Hippocampal formation (tissue), 2 donors: ENCODE data around the gene VTA1.
"Not testable (repeated sequence)": the region's sequence is repeated elsewhere in the genome, so short reads cannot be mapped to it uniquely, and the experiment has no call there.

Experiments used
- DNase-seq, 2 donors: peaks; one replicate each; lab custom pipeline; 2025; lab: John Stamatoyannopoulos, UW

Gene VTA1, protein sequence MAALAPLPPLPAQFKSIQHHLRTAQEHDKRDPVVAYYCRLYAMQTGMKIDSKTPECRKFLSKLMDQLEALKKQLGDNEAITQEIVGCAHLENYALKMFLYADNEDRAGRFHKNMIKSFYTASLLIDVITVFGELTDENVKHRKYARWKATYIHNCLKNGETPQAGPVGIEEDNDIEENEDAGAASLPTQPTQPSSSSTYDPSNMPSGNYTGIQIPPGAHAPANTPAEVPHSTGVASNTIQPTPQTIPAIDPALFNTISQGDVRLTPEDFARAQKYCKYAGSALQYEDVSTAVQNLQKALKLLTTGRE

DNA sequence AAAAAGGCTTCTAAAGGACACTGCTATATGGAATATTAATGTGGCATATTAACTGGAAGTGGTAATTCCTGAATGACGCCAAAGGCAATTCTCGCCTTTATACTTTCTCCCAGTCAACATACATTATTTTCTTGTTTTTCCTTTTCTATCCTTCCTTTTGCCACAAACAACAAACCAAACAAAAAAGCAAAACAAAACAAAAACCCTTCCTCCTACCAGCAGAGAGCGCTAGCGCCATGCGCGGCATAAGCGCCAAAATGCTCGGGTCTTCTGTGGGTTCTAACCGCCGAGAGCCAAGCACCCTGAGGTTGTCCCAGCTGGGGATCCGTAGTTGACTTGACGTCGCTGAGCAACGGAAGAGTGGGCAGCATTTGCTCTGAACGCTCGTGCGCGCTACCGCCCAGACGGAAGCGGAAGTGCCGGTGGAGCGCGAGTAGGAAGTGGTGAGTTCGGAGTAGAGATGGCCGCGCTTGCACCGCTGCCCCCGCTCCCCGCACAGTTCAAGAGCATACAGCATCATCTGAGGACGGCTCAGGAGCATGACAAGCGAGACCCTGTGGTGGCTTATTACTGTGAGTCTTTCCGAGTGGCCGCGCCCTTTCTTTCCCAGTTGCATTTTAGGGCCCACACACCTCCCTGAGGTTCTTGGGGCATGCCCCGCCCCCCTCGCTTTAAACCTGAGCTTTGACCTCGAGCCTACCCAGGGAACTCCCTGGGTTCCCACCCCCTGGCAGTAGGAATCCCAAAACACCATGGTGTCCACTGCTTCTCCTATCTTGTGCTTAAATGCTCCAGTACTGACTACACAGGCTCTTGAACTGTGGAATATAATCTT lies at the start of gene VTA1, which contains the start of gene NMBR:
TSS of gene VTA1 (plus strand) at position 436 of the 835 bp plus-strand sequence. CDS start at position 461, 25 bp downstream.
TSS of gene NMBR (minus strand) at position 295 of the 835 bp plus-strand sequence. CDS start 58,464 bp downstream, outside the sequence.
- DNase-seq, result peak; percentile 97 to 98

DNA sequence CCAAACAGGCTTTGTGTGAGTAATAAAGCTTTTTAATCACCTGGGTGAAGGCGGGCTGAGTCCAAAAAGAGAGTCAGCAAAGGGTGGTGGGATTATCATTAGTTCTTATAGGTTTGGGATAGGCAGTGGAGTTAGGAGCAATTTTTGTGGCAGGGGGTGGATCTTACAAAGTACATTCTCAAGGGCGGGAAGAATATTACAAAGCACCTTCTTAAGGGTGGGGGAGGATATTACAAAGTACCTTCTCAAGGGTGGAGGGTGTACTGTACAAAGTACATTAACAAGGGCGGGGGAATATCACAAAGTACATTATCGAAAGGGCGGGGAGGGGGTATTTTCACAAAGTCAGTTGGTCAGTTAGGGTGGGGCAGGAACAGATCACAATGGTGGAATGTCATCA lies 42.2 kb upstream of the VTA1 start:
- not testable (repeated sequence) for DNase-seq

DNA sequence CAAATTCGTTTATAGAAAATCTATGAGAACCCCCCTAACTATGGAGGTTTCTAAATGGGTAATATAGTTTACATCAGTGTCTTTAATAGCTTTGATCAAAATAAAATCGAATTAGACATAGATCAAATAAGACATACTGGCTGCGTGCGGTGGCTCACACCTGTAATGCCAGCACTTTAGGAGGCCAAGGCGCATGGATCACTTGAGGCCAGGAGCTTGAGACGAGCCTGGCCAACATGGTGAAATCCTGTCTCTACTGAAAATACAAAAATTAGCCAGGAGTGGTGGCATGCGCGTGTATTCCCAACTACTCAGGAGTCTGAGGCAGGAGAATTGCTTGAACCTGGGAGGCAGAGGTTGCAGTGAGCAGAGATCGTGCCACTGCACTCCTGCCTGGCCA lies 36.2 kb upstream of the VTA1 start:
- DNase-seq, result not testable (repeated sequence)

DNA sequence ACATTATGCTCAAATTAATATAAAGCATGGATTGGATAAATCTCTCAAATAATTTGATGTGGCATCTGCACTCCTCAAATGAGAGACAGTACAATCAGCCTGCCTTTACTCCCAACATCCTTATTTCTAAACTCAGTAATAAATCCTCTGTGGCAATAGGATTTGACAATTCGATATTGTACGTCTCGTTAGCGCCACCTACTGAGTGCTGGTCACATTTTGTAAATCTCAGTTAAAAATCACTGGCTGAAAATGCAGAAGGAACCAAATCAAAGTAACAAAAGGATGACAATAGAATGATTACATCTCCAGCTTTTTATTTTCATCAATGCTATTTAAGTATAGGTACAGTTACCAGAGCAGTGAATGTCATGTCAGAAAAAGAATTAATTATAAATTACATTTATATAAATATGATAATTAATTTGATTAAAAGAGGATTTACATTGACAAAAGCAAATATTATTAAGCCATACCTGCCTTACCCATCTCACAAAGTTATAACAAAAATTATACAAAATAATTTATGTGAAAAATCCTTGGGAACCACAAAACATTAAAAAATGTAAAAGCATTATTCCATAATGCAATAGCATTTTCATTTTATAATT lies 34.5 kb upstream of the VTA1 start:
- peak; percentile 34 to 49 for DNase-seq

DNA sequence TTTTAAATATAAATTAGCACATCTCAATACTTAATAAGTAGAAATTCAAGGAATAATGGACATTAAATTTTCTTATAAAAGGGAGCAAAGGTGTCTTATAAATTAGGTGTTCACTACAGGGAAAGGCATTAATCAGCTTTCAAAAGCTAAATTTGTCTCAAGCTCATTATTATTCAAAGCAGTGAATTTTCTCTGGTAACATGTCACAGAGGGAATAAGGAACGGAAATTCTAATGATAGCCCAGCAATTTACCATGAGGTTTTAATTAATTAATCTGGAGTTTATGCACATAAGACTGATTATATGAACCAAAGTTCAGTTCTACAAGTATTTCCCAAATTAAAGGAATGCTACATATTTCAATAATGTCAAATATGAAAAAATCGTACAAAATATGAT lies 29.7 kb upstream of the VTA1 start:
- no peak for DNase-seq

DNA sequence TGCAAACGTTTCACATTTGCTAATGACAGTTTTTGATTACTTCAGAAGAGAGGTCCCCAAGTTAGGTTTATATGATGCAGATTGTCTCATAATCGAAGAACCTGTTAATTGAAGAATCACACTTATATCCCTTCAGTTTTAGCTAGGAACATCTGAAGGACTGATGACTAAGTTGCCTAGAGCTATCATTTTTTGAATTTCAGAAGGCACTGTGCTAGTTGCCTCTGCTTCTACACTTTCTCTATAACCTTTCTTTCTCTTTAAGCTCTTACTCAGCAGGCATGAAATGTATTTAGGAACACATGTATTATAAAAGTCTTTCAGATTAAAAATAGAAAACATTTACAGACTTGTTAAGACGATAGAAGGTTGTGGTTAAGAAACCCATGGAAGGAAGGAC lies 28.7 kb upstream of the VTA1 start:
- DNase-seq, result no peak

DNA sequence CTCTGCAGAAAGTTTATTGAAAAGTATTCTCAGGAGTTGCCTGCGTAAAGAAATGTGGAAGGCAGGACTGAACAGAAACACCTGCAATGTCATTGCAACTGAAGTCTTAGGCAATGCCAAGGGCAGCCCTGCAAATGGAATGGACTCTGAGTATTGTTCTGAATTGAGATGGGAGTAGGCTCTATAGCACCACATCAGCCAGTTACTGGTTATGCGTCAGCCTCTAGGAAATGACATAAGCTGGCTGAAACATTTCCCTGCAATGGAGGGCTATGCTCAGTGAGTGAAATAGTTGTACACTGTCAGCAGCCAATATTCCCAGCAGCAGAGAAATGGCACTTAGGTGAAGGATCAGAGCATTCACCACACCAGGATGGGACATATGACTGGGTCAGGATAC lies 28.1 kb upstream of the VTA1 start:
- no peak for DNase-seq

DNA sequence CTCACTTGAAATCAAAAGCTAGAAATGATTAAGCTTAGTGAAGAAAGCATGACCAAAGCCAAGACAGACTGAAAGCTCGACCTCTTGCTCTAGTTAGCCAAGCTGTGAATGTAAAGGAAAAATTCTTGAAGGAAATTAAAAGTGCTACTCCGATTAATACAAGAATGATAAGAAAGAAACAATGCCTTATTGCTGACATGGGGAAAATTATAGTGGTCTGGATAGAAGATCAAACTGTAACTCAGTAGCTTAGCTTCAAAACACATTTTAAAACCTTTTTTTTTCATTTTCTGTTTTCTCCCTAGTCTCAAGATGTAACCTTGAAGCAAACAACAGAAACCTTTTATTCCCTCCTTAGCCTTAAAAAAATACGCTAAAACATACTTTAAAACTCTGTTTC lies 25.7 kb upstream of the VTA1 start:
- no peak for DNase-seq

DNA sequence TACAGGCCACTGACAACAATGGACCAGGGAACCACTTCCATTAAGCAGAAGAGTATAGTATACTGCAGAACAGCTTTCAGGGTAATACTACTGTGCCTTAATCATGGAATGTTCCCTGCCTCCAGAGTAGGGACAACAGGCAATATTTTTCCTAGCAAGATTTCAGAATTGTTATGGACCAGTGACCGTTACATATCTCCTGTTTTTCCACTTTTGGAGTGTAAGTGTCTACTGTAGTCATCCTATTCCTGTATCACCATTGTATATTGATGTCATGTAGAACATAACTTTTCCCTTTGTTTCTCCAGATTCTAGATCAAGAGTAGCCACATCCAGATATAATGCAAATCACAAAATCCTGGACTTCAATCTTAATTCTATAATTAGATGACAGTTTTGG lies 16.2 kb upstream of the VTA1 start:
- no peak for DNase-seq

DNA sequence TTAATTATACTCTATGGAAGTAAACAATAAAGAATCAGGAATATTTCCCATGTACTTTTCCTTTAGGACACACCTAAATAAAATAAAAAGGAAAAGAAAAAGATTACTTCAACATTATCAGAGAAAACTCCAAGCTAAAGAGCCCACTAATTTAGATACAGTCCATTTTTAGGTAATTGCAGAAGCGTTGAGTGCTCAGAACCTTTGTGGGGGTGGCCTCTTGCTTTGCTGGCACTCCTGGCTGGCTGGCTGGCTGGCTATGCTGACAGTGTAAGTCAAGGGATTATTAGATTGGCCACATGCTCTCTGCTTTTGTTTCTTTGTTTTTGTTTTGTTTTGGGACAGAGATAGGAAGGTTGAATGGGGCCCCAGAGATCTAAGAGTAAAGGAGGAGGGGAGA lies 14.4 kb upstream of the VTA1 start, which contains the start of gene GJE1:
TSS of gene GJE1 (plus strand) at position 301 of the 400 bp plus-strand sequence. CDS start 234 bp downstream, outside the sequence.
- no peak for DNase-seq

DNA sequence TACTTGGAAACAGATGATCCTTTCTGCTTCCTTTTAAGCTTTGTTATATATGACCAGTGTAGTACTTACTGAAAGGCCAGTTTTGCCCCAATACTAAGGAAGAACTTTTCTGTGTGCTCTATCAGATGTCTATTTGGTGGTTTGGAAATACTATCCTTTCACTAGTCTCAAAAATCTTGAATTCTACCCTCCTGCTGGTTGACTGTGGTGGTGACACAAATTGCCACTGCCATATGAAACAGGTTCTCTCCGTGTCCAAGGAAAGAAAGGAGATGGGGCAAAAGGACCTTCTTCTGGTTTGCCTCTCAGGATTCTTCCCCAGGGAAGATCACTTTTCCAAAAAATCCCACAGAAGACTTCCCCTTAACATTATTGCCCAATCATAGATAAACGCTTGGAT lies 8.2 kb upstream of the VTA1 start:
- DNase-seq, result no peak

DNA sequence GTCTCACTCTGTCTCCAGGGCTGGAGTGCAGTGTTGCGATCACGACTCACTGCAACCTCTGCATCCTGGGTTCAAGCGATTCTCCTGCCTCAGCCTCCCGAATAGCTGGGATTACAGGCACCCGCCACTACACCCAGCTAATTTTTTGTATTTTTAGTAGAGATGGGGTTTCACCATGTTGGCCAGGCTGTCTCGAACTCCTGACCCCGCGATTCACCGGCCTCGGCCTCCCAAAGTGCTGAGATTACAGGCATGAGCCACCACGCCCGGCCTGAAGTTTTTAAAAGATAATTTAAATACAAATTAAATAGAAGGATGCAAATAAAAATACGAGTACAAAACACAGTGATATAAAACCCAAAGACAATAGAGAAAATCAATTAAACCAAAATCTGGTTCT lies 5.5 kb upstream of the VTA1 start:
- not testable (repeated sequence) for DNase-seq

DNA sequence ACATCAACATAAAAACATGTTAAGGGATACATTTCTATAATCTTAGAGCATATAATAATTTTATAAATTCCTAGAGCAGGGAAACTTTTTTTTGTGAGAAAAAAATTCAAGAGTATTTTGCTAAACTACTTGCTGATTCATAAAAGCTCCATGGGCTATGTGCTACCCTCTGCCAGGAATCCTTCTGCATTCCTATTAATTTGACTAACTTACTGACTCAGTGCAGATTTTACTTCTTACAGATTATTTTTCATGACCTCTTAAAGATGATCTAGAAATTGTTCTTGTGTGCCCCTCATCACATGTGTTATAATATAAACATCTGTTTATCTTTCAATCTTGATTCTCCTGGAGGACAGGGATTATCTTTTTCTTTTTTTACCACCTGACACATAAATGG lies 5.7 kb downstream of the VTA1 start:
- DNase-seq, result no peak

DNA sequence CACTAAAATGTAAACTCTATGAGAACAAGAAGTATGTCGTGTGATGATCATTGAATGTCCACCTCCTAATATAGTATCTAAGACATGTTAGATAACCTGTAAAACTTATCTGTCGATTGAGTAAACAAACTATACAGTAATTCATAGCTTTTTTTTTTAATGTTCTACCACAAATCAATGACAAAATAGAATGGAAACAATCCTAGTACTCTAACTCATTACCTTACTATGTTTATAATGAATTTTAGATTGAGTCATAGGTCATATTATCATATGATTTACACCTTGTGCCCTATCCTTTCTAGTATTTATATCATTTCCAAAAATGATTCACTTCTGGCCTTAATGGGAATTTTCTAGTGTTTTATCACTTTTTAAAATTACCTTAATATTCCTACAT lies 6.1 kb downstream of the VTA1 start:
- DNase-seq, result no peak

DNA sequence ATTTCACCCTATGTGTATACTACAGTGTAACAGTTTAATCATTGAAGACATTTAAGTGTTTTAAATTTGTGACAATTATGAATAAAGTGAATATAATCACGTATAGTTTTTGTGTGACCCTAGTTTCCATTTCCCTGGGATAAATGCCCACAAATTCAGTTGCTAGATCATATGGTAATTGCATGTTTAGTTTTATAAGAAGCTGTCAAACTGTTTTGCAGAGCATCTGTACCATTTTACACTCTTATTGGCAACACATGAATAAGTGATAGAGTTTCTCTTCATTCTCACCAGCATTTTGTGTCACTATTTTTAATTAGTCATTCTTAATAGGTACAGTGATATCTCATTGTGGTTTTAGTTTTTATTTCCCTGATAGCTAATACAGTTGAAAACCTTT lies 7.3 kb downstream of the VTA1 start:
- DNase-seq, result no peak

DNA sequence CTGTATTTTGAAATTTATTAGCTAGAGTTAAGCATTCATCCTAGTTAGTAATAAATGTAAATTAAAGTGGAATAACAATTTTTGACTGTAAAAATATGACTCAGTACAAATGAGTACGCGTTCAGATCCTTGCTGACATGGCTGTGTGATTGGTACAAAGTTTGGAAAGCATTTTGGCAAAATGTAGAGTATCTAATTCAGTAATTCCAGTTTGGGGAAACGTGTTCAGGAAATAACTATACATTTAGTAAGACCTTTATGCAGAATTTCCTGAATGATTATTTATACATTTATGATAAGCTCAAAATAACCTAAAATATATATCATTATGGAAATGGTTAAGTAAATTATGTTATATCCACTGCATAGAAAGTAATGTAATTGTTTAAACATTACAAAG lies 8.0 kb downstream of the VTA1 start:
- no peak for DNase-seq

DNA sequence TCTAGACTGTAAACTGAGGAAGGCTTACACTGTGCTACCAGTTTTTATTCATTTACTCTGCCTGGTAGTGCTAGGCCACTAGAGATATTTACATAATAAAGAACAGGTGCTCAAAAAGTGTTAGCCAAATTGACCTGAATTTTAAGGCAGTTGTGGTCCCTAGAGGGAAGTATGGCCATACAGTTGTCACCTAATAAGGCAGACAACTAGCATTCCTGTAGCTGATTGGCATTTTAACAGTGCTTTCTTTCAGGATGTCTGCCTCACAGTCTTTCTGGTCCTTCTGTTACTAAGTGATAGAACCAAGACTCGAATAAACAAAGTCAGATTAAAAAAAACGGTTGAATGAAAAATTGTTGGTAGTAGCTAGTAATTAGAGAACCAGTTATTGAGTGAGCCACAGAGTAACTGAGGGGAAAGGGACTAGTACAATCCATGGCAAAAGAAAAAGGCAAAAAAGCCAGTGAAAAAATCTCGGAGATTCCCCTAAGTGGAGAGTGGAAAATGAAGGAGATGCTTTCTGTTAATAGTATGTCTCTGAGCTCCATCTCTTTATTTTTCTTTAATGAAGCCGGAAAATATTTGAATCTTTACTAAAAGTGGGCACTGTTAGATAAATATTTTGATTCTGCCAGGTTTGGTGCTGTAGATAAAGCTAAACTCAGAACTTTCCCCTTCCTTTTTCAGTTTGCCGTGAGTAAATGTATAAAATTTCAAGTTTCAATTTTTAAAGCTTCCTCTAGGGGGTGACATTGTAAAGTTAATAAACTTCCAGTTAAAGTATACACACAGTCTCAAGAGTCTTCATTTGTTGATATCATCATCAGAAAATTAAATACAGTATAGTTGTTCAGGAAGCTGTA lies 9.1 kb downstream of the VTA1 start:
- DNase-seq, result peak in 1 of 2 donors; percentile 31

DNA sequence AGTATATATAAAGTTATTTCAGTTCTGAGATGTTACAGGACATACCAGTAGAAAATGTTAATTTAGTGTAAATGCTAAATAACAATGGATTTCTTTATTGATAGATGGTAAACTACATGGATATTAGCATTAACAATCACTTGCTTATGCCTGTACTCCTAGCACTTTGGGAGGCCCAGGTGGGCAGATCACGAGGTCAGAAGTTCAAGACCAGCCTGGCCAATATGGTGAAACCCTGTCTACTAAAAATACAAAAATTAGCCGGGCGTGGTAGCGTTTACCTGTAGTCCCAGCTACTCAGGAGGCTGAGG lies 9.7 kb downstream of the VTA1 start:
- not testable (repeated sequence) for DNase-seq

DNA sequence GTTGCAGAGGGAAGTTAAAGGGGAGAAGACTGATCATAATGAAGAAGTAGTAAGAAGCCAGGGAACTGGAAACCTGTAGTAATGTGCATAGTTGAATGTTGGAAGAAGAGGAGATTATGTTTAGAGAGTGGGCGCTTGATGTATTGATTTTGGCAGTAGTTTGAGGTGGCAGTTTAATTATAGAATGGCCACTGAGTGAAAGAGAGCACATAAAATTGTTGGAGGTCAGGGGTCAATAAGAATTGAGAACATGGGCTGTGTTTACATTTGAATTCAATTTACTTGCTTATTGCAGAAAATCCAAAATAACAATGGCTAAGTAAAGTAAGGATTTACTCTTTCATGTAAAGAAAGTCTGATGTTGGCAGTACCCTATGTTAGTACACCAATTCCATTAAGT lies 15.7 kb downstream of the VTA1 start:
- DNase-seq, result no peak

DNA sequence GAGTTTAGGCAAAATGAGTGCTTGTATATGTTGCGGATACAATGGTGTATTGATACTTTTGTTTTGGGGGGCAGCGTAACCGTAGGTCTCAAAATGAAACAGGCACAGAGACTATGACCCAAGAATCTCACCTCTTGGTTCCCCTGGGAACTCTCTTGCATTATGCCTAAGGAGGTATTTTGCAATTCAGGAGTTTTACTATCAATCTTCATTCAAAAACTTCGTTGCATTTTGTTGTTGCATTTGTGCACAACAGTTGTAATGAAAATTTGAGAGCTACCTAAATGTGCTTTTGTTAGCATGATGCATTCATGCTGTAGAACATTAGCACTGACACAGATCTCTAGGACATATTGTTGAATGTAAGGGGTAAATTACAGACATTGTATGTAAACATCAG lies 18.2 kb downstream of the VTA1 start:
- no peak for DNase-seq

DNA sequence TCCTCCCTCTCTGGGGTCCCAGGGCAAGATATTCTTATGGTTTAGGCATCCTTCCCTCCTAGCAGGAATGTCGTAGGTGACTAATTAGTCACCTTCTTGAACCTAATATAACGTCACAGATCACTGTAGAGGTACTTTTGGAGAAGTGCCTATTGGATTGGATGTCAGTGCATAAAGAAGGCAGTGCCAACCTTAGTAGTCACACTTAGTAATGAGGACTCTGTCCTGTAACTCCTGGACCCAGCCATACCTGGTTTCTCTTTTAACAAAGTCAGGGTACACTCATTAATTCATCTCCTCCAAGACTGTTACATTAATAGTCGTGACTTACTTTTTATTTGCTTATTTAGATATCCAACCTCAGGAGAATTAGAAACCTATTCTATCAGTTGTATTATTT lies 20.0 kb downstream of the VTA1 start:
- DNase-seq, result no peak

DNA sequence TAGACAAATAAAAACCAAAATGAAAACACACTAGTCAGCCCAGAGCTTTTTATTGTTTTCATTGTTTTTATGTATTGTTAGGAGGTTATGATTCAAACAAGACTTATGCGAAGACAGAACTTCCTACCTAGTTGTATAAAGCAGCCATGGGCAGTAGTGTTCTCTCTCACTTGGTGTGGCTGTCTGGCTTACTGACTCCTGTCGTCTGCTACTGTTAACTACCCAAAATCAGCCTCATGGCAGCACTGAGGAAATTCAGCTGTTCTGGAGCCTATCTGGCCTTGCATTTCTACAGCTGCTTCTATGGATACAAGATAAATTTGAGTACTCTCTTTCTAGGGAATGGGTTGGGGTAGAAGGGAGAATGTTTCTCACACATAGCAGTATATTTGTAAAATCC lies 20.4 kb downstream of the VTA1 start:
- DNase-seq, result no peak
